Activated CD4-positive, alpha-beta memory T cell treated with anti-CD3 and anti-CD28 coated beads for 36 hours (primary cell): ENCODE data around the gene ATP13A4. TPM values are rescaled to one million over a fixed set of nuclear protein-coding genes. Genes with fewer than 3 reads are reported as not detected.

Source experiments
- CTCF ChIA-PET: fragments of 350-600 bp; sonication (Branson Sonifier 250); formaldehyde crosslinking; loops from one replicate; lab custom pipeline; 2021; ENCODE audit warnings: antibody characterized with exemption, inconsistent platforms; lab: Charles Lee
- POLR2A ChIA-PET: fragments of 350-600 bp; sonication (Branson Sonifier 250); formaldehyde crosslinking; loops from one replicate; lab custom pipeline; 2021; ENCODE audit warnings: antibody characterized with exemption; lab: Charles Lee
- DNase-seq: peaks from one replicate; pipeline ENCODE4 v3.0.0-alpha.2; 2020
- H3K27ac Mint-ChIP-seq: one replicate; pipeline ENCODE4 v1.8.0; 2021; ENCODE audit warnings: mixed read lengths
- H3K27me3 Mint-ChIP-seq: one replicate; pipeline ENCODE4 v1.8.0; 2021; ENCODE audit warnings: mixed read lengths
- H3K36me3 Mint-ChIP-seq: one replicate; pipeline ENCODE4 v1.8.0; 2021; ENCODE audit warnings: mixed read lengths
- H3K4me1 Mint-ChIP-seq: one replicate; pipeline ENCODE4 v1.8.0; 2021; ENCODE audit warnings: low read depth, mixed read lengths
- H3K4me3 Mint-ChIP-seq: one replicate; pipeline ENCODE4 v1.8.0; 2021; ENCODE audit warnings: mild to moderate bottlenecking, mixed read lengths
- H3K9me3 Mint-ChIP-seq: one replicate; pipeline ENCODE4 v1.8.0; 2021; ENCODE audit warnings: mixed read lengths
- intact Hi-C: fragments of 100-400 bp; cut with micrococcal nuclease; formaldehyde crosslinking; loops from one replicate; pipeline ENCODE4 v1.15.1; 2023
- total RNA-seq, 2 experiments: library from RNA; stranded (reverse); gene quantifications; one replicate each; pipeline ENCODE4 v1.2.3, GENCODE V29; 2021

ATP13A4 gene
- total RNA-seq, 2 experiments from 2014 or later: 2.7 to 3.2 TPM

- Mint-ChIP-seq H3K4me1 (no peaks in the 10 kb centered on the region), H3K27ac (no peak overlapping the region), H3K27me3 (no peaks in the 10 kb centered on the region), H3K36me3 (no peaks in the 10 kb centered on the region), H3K9me3 (no peaks in the 10 kb centered on the region), H3K4me3 (no peak overlapping the region)
- CTCF ChIA-PET: no interaction called here
- POLR2A ChIA-PET: no interaction called here
- no peak for DNase-seq
- intact Hi-C loops: no loop called here
Observed at GRCh38 chr3:193508108-193508507, 46.6 kb downstream of the ATP13A4 start.

GRCh38 chr3:193507566-193507965, 47.1 kb downstream of the ATP13A4 start:
- ChIA-PET POLR2A (no interaction called here), CTCF (no interaction called here)
- H3K4me1 Mint-ChIP-seq: no peaks in the 10 kb centered on the region
- H3K36me3 Mint-ChIP-seq: no peaks in the 10 kb centered on the region
- no peak overlapping the region for H3K4me3 Mint-ChIP-seq
- H3K9me3 Mint-ChIP-seq: no peaks in the 10 kb centered on the region
- DNase-seq: no peak
- no peaks in the 10 kb centered on the region for H3K27me3 Mint-ChIP-seq
- intact Hi-C loops: no loop called here
- H3K27ac Mint-ChIP-seq: no peak overlapping the region

GRCh38 chr3:193506921-193507320, 47.8 kb downstream of the ATP13A4 start:
- no peak overlapping the region for H3K27ac Mint-ChIP-seq
- no peaks in the 10 kb centered on the region for H3K9me3 Mint-ChIP-seq
- no peak overlapping the region for H3K4me3 Mint-ChIP-seq
- H3K36me3 Mint-ChIP-seq: no peaks in the 10 kb centered on the region
- H3K27me3 Mint-ChIP-seq: no peaks in the 10 kb centered on the region
- no peaks in the 10 kb centered on the region for H3K4me1 Mint-ChIP-seq
- CTCF ChIA-PET: no interaction called here
- intact Hi-C loops: no loop called here
- DNase-seq: no peak
- POLR2A ChIA-PET: no interaction called here

- Mint-ChIP-seq H3K27ac (no peak overlapping the region), H3K4me1 (no peaks in the 10 kb centered on the region), H3K9me3 (no peaks in the 10 kb centered on the region), H3K4me3 (no peak overlapping the region), H3K27me3 (no peaks in the 10 kb centered on the region), H3K36me3 (no peaks in the 10 kb centered on the region)
- DNase-seq: no peak
- ChIA-PET CTCF (no interaction called here), POLR2A (no interaction called here)
- intact Hi-C loops: no loop called here
Observed at GRCh38 chr3:193502871-193503270, 51.8 kb downstream of the ATP13A4 start.

- CTCF ChIA-PET: no interaction called here
- H3K27me3 Mint-ChIP-seq: no peaks in the 10 kb centered on the region
- no peak overlapping the region for H3K27ac Mint-ChIP-seq
- no peaks in the 10 kb centered on the region for H3K9me3 Mint-ChIP-seq
- intact Hi-C loops: no loop called here
- H3K4me1 Mint-ChIP-seq: no peaks in the 10 kb centered on the region
- no peak overlapping the region for H3K4me3 Mint-ChIP-seq
- POLR2A ChIA-PET: no interaction called here
- DNase-seq: no peak
- no peaks in the 10 kb centered on the region for H3K36me3 Mint-ChIP-seq
Observed at GRCh38 chr3:193499801-193500485, 54.8 kb downstream of the ATP13A4 start.

GRCh38 chr3:193499136-193499770, 55.4 kb downstream of the ATP13A4 start:
- ChIA-PET CTCF (interaction anchor here (0.8 kb wide), 1 partner anchor 9 kb away, joined by 3 read pairs; no protein-coding TSS in a partner anchor), POLR2A (no interaction called here)
- no peak for DNase-seq
- Mint-ChIP-seq H3K36me3 (no peaks in the 10 kb centered on the region), H3K4me1 (no peaks in the 10 kb centered on the region), H3K4me3 (no peak overlapping the region), H3K9me3 (no peaks in the 10 kb centered on the region), H3K27ac (no peak overlapping the region), H3K27me3 (no peaks in the 10 kb centered on the region)
- intact Hi-C loops: no loop called here

GRCh38 chr3:193498215-193498614, 56.5 kb downstream of the ATP13A4 start:
- ChIA-PET CTCF (interaction anchor here (0.8 kb wide), 1 partner anchor 10 kb away, joined by 3 read pairs; no protein-coding TSS in a partner anchor), POLR2A (no interaction called here)
- DNase-seq: no peak
- H3K9me3 Mint-ChIP-seq: no peaks in the 10 kb centered on the region
- no peak overlapping the region for H3K27ac Mint-ChIP-seq
- no peak overlapping the region for H3K4me3 Mint-ChIP-seq
- H3K36me3 Mint-ChIP-seq: no peaks in the 10 kb centered on the region
- H3K4me1 Mint-ChIP-seq: no peaks in the 10 kb centered on the region
- intact Hi-C loops: no loop called here
- H3K27me3 Mint-ChIP-seq: no peaks in the 10 kb centered on the region

GRCh38 chr3:193496658-193497057, 58.0 kb downstream of the ATP13A4 start:
- DNase-seq: no peak
- H3K4me1 Mint-ChIP-seq: no peaks in the 10 kb centered on the region
- intact Hi-C loops: no loop called here
- no peak overlapping the region for H3K27ac Mint-ChIP-seq
- H3K9me3 Mint-ChIP-seq: no peaks in the 10 kb centered on the region
- H3K27me3 Mint-ChIP-seq: no peaks in the 10 kb centered on the region
- no peak overlapping the region for H3K4me3 Mint-ChIP-seq
- H3K36me3 Mint-ChIP-seq: no peaks in the 10 kb centered on the region
- ChIA-PET CTCF (no interaction called here), POLR2A (no interaction called here)

GRCh38 chr3:193491026-193491425, 63.7 kb downstream of the ATP13A4 start:
- no peaks in the 10 kb centered on the region for H3K36me3 Mint-ChIP-seq

GRCh38 chr3:193490580-193490979, 64.1 kb downstream of the ATP13A4 start:
- Mint-ChIP-seq H3K27me3 (no peaks in the 10 kb centered on the region), H3K36me3 (no peaks in the 10 kb centered on the region), H3K9me3 (no peaks in the 10 kb centered on the region), H3K4me3 (no peak overlapping the region), H3K4me1 (no peaks in the 10 kb centered on the region), H3K27ac (no peak overlapping the region)
- CTCF ChIA-PET: interaction anchor here (1.3 kb wide), 1 partner anchor 449 kb away, joined by 5 read pairs; no protein-coding TSS in a partner anchor
- DNase-seq: no peak
- POLR2A ChIA-PET: interaction anchor here (0.5 kb wide), 1 partner anchor 393 kb away, joined by 3 read pairs; no protein-coding TSS in a partner anchor
- intact Hi-C loops: no loop called here

More at GRCh38 chr3:193491026-193491425, 63.7 kb downstream of the ATP13A4 start:
- ChIA-PET POLR2A (interaction anchor here (0.5 kb wide), 1 partner anchor 393 kb away, joined by 3 read pairs; no protein-coding TSS in a partner anchor), CTCF (interaction anchor here (1.3 kb wide), 1 partner anchor 450 kb away, joined by 5 read pairs; no protein-coding TSS in a partner anchor)
- Mint-ChIP-seq H3K27ac (no peak overlapping the region), H3K4me3 (no peak overlapping the region), H3K4me1 (no peaks in the 10 kb centered on the region), H3K9me3 (no peaks in the 10 kb centered on the region), H3K27me3 (no peaks in the 10 kb centered on the region)
- intact Hi-C loops: no loop called here
- DNase-seq: no peak

- Mint-ChIP-seq H3K27ac (no peak overlapping the region), H3K36me3 (no peaks in the 10 kb centered on the region), H3K9me3 (no peaks in the 10 kb centered on the region), H3K27me3 (no peaks in the 10 kb centered on the region), H3K4me3 (no peak overlapping the region), H3K4me1 (no peaks in the 10 kb centered on the region)
- intact Hi-C loops: no loop called here
- ChIA-PET POLR2A (no interaction called here), CTCF (interaction anchor here (1.3 kb wide), 1 partner anchor 449 kb away, joined by 5 read pairs; no protein-coding TSS in a partner anchor)
- DNase-seq: no peak
Observed at GRCh38 chr3:193489949-193490348, 64.7 kb downstream of the ATP13A4 start.

GRCh38 chr3:193488741-193489140, 66.0 kb downstream of the ATP13A4 start:
- ChIA-PET CTCF (no interaction called here), POLR2A (no interaction called here)
- no peak overlapping the region for H3K27ac Mint-ChIP-seq
- H3K9me3 Mint-ChIP-seq: no peaks in the 10 kb centered on the region
- no peaks in the 10 kb centered on the region for H3K36me3 Mint-ChIP-seq
- H3K4me3 Mint-ChIP-seq: no peak overlapping the region
- no peaks in the 10 kb centered on the region for H3K4me1 Mint-ChIP-seq
- H3K27me3 Mint-ChIP-seq: no peaks in the 10 kb centered on the region
- intact Hi-C loops: no loop called here
- no peak for DNase-seq
